HFFc6 (cell line): Measurements from ENCODE around the gene TMC2. TPM values are rescaled to one million over a fixed set of nuclear protein-coding genes. Genes with fewer than 3 reads are reported as not detected.
A peak's percentile ranks its signal among the peaks of the same experiment; 100 is the strongest.

Experiments
- DNase-seq: peaks from one replicate; pipeline ENCODE4 v3.0.0-alpha.2; 2018
- H3K27ac Mint-ChIP-seq: 2 replicates; pipeline ENCODE4 v1.8.0; 2020; ENCODE audit warnings: mild to moderate bottlenecking, mixed read lengths
- H3K27me3 Mint-ChIP-seq: 2 replicates; pipeline ENCODE4 v1.8.0; 2021; ENCODE audit warnings: mild to moderate bottlenecking, moderate library complexity, mixed read lengths; ENCODE audit not compliant: insufficient read depth
- H3K36me3 Mint-ChIP-seq: 2 replicates; pipeline ENCODE4 v1.8.0; 2021; ENCODE audit warnings: low read depth, mixed read lengths
- H3K4me1 Mint-ChIP-seq: 2 replicates; pipeline ENCODE4 v1.8.0; 2020; ENCODE audit warnings: low read depth, mixed read lengths
- H3K4me3 Mint-ChIP-seq: 2 replicates; pipeline ENCODE4 v1.8.0; 2020; ENCODE audit warnings: mild to moderate bottlenecking, moderate library complexity, mixed read lengths
- H3K9me3 Mint-ChIP-seq: 2 replicates; pipeline ENCODE4 v1.8.0; 2020; ENCODE audit warnings: mild to moderate bottlenecking, mixed read lengths
- total RNA-seq, 6 experiments: library from RNA; stranded (reverse); fragmentation: NEBNext Ultra II Directional; extraction: Animal tissue kit (Norgen Biotek cat#: 25700); gene quantifications; 2 replicates in 1 of 6; 3 replicates in 5 of 6; pipeline ENCODE4 v1.2.3, GENCODE V29; 2021
- TF ChIP-seq, protein P1 (sequence below): fragments of 200-600 bp; sonication (generic); IDR thresholded peaks from 2 replicates; pipeline ENCODE4 v1.5.0; 2021; ENCODE audit warnings: antibody characterized with exemption, mild to moderate bottlenecking

The TMC2 gene
- total RNA-seq, 6 experiments from 2014 or later: not detected

DNA sequence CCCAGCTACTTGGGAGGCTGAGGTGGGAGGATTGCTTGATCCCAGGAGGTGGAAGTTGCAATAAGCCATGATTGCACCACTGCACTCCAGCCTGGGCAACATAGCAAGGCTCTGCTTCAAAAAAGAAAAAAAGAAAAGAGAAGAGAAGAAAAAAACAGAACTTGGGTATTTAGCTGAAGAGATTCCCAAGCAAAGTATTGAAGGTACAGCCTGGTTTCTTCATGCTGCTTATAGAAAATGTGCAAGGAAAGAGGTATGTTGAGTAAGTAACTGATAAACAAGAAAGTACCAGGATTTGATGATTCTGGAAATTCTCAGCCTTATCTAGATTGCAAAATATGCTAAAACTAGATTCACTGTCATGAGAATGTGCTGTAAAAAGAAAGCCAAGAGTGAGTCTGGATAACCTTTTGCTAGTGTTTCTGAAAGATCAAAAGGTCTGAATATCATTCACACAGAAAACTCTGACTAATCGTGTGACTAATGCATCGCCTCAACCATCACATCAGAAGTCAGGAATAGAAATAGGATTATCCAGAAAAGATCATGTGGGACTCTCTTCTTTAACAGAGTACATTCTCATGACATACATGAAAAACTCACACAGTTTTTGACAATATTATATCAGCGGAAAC is 83.7 kb downstream of the TMC2 start:
- Mint-ChIP-seq H3K27me3 (peaks cover 42% of the 10 kb centered on the region), H3K9me3 (peaks cover 27% of the 10 kb centered on the region)

DNA sequence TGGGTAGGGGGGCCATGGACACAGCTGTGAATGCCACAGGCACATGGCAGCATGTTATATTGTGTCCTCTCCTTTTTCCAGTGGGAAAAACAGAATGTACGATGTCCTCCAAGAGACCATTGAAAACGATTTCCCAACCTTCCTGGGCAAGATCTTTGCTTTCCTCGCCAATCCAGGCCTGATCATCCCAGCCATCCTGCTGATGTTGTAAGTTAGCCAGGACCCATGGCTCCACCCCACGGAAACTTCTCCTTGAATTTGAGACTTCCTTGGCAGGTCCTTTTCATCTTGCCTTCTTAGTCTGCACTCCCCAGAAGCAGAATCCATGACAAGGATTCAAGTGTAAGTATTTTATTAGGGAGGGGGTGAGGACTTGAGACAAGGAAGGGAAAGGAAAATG is 87.8 kb downstream of the TMC2 start:
- H3K4me3 Mint-ChIP-seq: no peak overlapping the region
- H3K36me3 Mint-ChIP-seq: peaks cover 31% of the 10 kb centered on the region
- H3K27ac Mint-ChIP-seq: no peak overlapping the region
- no peak for DNase-seq
- TF ChIP-seq, protein P1, sequence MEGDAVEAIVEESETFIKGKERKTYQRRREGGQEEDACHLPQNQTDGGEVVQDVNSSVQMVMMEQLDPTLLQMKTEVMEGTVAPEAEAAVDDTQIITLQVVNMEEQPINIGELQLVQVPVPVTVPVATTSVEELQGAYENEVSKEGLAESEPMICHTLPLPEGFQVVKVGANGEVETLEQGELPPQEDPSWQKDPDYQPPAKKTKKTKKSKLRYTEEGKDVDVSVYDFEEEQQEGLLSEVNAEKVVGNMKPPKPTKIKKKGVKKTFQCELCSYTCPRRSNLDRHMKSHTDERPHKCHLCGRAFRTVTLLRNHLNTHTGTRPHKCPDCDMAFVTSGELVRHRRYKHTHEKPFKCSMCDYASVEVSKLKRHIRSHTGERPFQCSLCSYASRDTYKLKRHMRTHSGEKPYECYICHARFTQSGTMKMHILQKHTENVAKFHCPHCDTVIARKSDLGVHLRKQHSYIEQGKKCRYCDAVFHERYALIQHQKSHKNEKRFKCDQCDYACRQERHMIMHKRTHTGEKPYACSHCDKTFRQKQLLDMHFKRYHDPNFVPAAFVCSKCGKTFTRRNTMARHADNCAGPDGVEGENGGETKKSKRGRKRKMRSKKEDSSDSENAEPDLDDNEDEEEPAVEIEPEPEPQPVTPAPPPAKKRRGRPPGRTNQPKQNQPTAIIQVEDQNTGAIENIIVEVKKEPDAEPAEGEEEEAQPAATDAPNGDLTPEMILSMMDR: no peak
- peaks cover 17% of the 10 kb centered on the region for H3K27me3 Mint-ChIP-seq
- peaks cover 20% of the 10 kb centered on the region for H3K4me1 Mint-ChIP-seq
- H3K9me3 Mint-ChIP-seq: peaks cover 54% of the 10 kb centered on the region

More for the DNA sequence above, 83.7 kb downstream of the TMC2 start:
- Mint-ChIP-seq H3K27ac (no peak overlapping the region), H3K36me3 (peaks cover 18% of the 10 kb centered on the region; the same call in 1 of the 2 replicates), H3K4me3 (no peak overlapping the region), H3K4me1 (peaks cover 10% of the 10 kb centered on the region)
- DNase-seq: no peak
- TF ChIP-seq, protein P1: no peak

DNA sequence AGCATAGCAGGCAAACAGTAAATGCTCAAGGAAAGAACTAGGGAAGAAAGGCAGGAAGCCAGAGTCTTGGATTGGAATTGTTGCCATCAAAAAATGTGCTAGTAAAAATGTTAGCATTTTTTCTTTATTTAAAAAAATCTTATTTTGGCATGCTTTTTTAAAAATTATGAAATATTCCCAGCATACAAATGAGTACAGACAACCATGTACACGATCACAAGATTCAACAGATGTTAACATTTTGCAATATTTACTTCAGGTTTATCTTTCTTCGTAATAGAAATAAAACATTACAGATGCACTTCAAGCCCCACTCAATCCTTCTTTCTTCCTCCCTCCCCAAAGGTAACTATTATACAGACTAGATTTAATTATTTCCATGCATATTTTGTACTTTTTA is 88.7 kb downstream of the TMC2 start:
- DNase-seq: no peak
- Mint-ChIP-seq H3K4me1 (peaks cover 16% of the 10 kb centered on the region), H3K4me3 (no peak overlapping the region), H3K27me3 (peaks cover 20% of the 10 kb centered on the region), H3K27ac (no peak overlapping the region), H3K9me3 (peaks cover 45% of the 10 kb centered on the region), H3K36me3 (peaks cover 24% of the 10 kb centered on the region)
- TF ChIP-seq, protein P1: no peak

- peak overlapping the region; percentile 49 for H3K27ac Mint-ChIP-seq
- H3K27me3 Mint-ChIP-seq: peaks cover 28% of the 10 kb centered on the region
- TF ChIP-seq, protein P1: no peak
- H3K4me3 Mint-ChIP-seq: no peak overlapping the region
- H3K36me3 Mint-ChIP-seq: peaks cover 24% of the 10 kb centered on the region
- DNase-seq: peak; percentile 89
- peaks cover 37% of the 10 kb centered on the region for H3K9me3 Mint-ChIP-seq
- H3K4me1 Mint-ChIP-seq: peaks cover 10% of the 10 kb centered on the region
These were observed 90.6 kb downstream of the TMC2 start for GRCh38 chr20:2626853-2627541.

DNA sequence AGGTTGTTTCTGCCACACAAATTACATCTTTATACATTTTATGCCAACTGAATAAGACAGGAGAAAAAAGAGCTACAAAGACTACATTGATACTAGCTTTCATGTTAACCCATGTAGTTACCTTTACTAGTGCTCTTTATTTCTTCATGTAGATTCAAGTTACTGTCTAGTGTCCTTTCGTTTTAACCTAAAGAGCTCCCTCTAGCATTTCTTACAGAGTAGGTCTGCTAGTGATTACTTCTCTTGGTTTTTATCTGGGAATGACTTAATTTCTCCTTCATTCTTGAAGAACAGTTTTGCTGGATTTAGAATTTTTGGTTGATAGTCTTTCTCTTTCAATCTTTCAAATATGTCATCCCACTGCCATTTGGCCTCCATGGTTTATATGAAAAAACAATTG is 94.9 kb downstream of the TMC2 start:
- peaks cover 2% of the 10 kb centered on the region; the same call in 1 of the 2 replicates for H3K36me3 Mint-ChIP-seq
- H3K4me3 Mint-ChIP-seq: no peak overlapping the region
- no peak overlapping the region for H3K27ac Mint-ChIP-seq
- peaks cover 28% of the 10 kb centered on the region for H3K27me3 Mint-ChIP-seq
- H3K9me3 Mint-ChIP-seq: peaks cover 16% of the 10 kb centered on the region
- peaks cover 10% of the 10 kb centered on the region for H3K4me1 Mint-ChIP-seq
- TF ChIP-seq, protein P1: peak; percentile 24; the same call in 1 of the 2 replicates
- DNase-seq: no peak
